Measurements from ENCODE around the gene PCDHGA7.
"Not testable (repeated sequence)": the region's sequence is repeated elsewhere in the genome, so short reads cannot be mapped to it uniquely, and the experiment has no call there.

Gene PCDHGA7

DNA sequence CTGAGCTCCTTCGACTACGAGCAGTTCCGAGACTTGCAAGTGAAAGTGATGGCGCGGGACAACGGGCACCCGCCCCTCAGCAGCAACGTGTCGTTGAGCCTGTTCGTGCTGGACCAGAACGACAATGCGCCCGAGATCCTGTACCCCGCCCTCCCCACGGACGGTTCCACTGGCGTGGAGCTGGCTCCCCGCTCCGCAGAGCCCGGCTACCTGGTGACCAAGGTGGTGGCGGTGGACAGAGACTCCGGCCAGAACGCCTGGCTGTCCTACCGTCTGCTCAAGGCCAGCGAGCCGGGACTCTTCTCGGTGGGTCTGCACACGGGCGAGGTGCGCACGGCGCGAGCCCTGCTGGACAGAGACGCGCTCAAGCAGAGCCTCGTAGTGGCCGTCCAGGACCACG is 49.8 kb downstream of the PCDHGA7 start:
- DNase-seq (ENCODE audit: low spot score in 2 of 2); H3K4me3 Mint-ChIP-seq; ATAC-seq (replicated peaks; ENCODE audit: extremely low read depth, poor library complexity, severe bottlenecking); H3K27ac Mint-ChIP-seq (ENCODE audit: low read depth); H3K4me1 Mint-ChIP-seq; H3K36me3 Mint-ChIP-seq (ENCODE audit: insufficient read depth): not testable (repeated sequence)
- Mint-ChIP-seq H3K27me3 (peaks cover 73% of the 10 kb centered on the region), H3K9me3 (peaks cover 20% of the 10 kb centered on the region)

GRCh38 chr5:141432726-141433125 is 50.2 kb downstream of the PCDHGA7 start:
- H3K4me1 Mint-ChIP-seq; DNase-seq (ENCODE audit: low spot score in 2 of 2); H3K27ac Mint-ChIP-seq (ENCODE audit: low read depth); ATAC-seq (replicated peaks; ENCODE audit: extremely low read depth, poor library complexity, severe bottlenecking); H3K4me3 Mint-ChIP-seq; H3K36me3 Mint-ChIP-seq (ENCODE audit: insufficient read depth): not testable (repeated sequence)
- Mint-ChIP-seq H3K27me3 (peaks cover 73% of the 10 kb centered on the region), H3K9me3 (peaks cover 20% of the 10 kb centered on the region)

GRCh38 chr5:141434006-141434405 is 51.5 kb downstream of the PCDHGA7 start:
- DNase-seq (ENCODE audit: low spot score in 2 of 2) = no peak
- H3K27me3 Mint-ChIP-seq = peaks cover 60% of the 10 kb centered on the region
- no peak overlapping the region for H3K27ac Mint-ChIP-seq (ENCODE audit: low read depth)
- peaks cover 3% of the 10 kb centered on the region for H3K36me3 Mint-ChIP-seq (ENCODE audit: insufficient read depth)
- H3K4me3 Mint-ChIP-seq = no peak overlapping the region
- peaks cover 14% of the 10 kb centered on the region for H3K9me3 Mint-ChIP-seq
- H3K4me1 Mint-ChIP-seq = peaks cover 6% of the 10 kb centered on the region
- ATAC-seq (replicated peaks; ENCODE audit: extremely low read depth, poor library complexity, severe bottlenecking) = no peak

All from central memory CD8-positive, alpha-beta T cell (primary cell).